ENCODE measurements around the gene RECQL5.
A peak's percentile ranks its signal among the peaks of the same experiment; 100 is the strongest.

RECQL5 gene

GRCh38 chr17:75637551-75637950 lies 29.4 kb downstream of the RECQL5 start:
- FAIRE-seq (no peak), DNase-seq (ENCODE audit: insufficient read length) (no peak)
- TF ChIP-seq POLR2A (IDR thresholded peaks at IDR 0.05; ENCODE audit: low read depth, low read length) = no peak
- TF ChIP-seq TAF1 (IDR thresholded peaks at IDR 0.05; ENCODE audit: borderline replicate concordance, low read depth, low read length) = no peak
- TF ChIP-seq POLR2AphosphoS5 (IDR thresholded peaks at IDR 0.05; ENCODE audit: low read depth, low read length) = no peak

- TF ChIP-seq POLR2AphosphoS5 (IDR thresholded peaks at IDR 0.05; ENCODE audit: low read depth, low read length) (no peak), TAF1 (IDR thresholded peaks at IDR 0.05; ENCODE audit: borderline replicate concordance, low read depth, low read length) (no peak), POLR2A (IDR thresholded peaks at IDR 0.05; ENCODE audit: low read depth, low read length) (no peak)
- no peak for FAIRE-seq
- DNase-seq (ENCODE audit: insufficient read length) = no peak
Measured at GRCh38 chr17:75637143-75637538, 29.8 kb downstream of the RECQL5 start.

- DNase-seq (ENCODE audit: insufficient read length) (no peak), FAIRE-seq (no peak)
- TF ChIP-seq POLR2A (IDR thresholded peaks at IDR 0.05; ENCODE audit: low read depth, low read length) (no peak), TAF1 (IDR thresholded peaks at IDR 0.05; ENCODE audit: borderline replicate concordance, low read depth, low read length) (no peak), POLR2AphosphoS5 (IDR thresholded peaks at IDR 0.05; ENCODE audit: low read depth, low read length) (no peak)
Measured at GRCh38 chr17:75636381-75637142, 30.4 kb downstream of the RECQL5 start.

GRCh38 chr17:75635610-75636202 lies 31.2 kb downstream of the RECQL5 start:
- DNase-seq (ENCODE audit: insufficient read length) = no peak

GRCh38 chr17:75634754-75635609 lies 32.0 kb downstream of the RECQL5 start:
- no peak for FAIRE-seq
- no peak for DNase-seq (ENCODE audit: insufficient read length)
- TF ChIP-seq POLR2A (IDR thresholded peaks at IDR 0.05; ENCODE audit: low read depth, low read length) = no peak
- TF ChIP-seq POLR2AphosphoS5 (IDR thresholded peaks at IDR 0.05; ENCODE audit: low read depth, low read length) = no peak
- TF ChIP-seq TAF1 (IDR thresholded peaks at IDR 0.05; ENCODE audit: borderline replicate concordance, low read depth, low read length) = no peak

More at GRCh38 chr17:75635610-75636202, 31.2 kb downstream of the RECQL5 start:
- FAIRE-seq = no peak
- TF ChIP-seq POLR2A (IDR thresholded peaks at IDR 0.05; ENCODE audit: low read depth, low read length) = no peak
- TF ChIP-seq POLR2AphosphoS5 (IDR thresholded peaks at IDR 0.05; ENCODE audit: low read depth, low read length) = no peak
- TF ChIP-seq TAF1 (IDR thresholded peaks at IDR 0.05; ENCODE audit: borderline replicate concordance, low read depth, low read length) = no peak

- no peak for FAIRE-seq
- DNase-seq (ENCODE audit: insufficient read length) = no peak
- TF ChIP-seq POLR2AphosphoS5 (IDR thresholded peaks at IDR 0.05; ENCODE audit: low read depth, low read length) = no peak
- TF ChIP-seq POLR2A (IDR thresholded peaks at IDR 0.05; ENCODE audit: low read depth, low read length) = no peak
- TF ChIP-seq TAF1 (IDR thresholded peaks at IDR 0.05; ENCODE audit: borderline replicate concordance, low read depth, low read length) = no peak
Measured at GRCh38 chr17:75634376-75634740, 32.6 kb downstream of the RECQL5 start.

- no peak for TF ChIP-seq TAF1 (IDR thresholded peaks at IDR 0.05; ENCODE audit: borderline replicate concordance, low read depth, low read length)
- TF ChIP-seq POLR2A (IDR thresholded peaks at IDR 0.05; ENCODE audit: low read depth, low read length) = no peak
- peak; percentile 57 for FAIRE-seq
- DNase-seq (ENCODE audit: insufficient read length) = peak; percentile 81
Measured at GRCh38 chr17:75633486-75634375, 33.2 kb downstream of the RECQL5 start.

- FAIRE-seq = peak; percentile 85
Measured at GRCh38 chr17:75632863-75633485, 34.0 kb downstream of the RECQL5 start, which contains the start of gene SMIM5. TSS of gene SMIM5 (plus strand) at chr17:75633434. CDS start at chr17:75640202, 6,768 bp downstream.

GRCh38 chr17:75632428-75632827 lies 34.5 kb downstream of the RECQL5 start:
- TF ChIP-seq TAF1 (IDR thresholded peaks at IDR 0.05; ENCODE audit: borderline replicate concordance, low read depth, low read length) (no peak), POLR2AphosphoS5 (IDR thresholded peaks at IDR 0.05; ENCODE audit: low read depth, low read length) (no peak), POLR2A (IDR thresholded peaks at IDR 0.05; ENCODE audit: low read depth, low read length) (no peak)
- no peak for DNase-seq (ENCODE audit: insufficient read length)
- no peak for FAIRE-seq

More at GRCh38 chr17:75632863-75633485, 34.0 kb downstream of the RECQL5 start, which contains the start of gene SMIM5:
- DNase-seq (ENCODE audit: insufficient read length) = peak; percentile 98
- no peak for TF ChIP-seq TAF1 (IDR thresholded peaks at IDR 0.05; ENCODE audit: borderline replicate concordance, low read depth, low read length)
- no peak for TF ChIP-seq POLR2AphosphoS5 (IDR thresholded peaks at IDR 0.05; ENCODE audit: low read depth, low read length)
- no peak for TF ChIP-seq POLR2A (IDR thresholded peaks at IDR 0.05; ENCODE audit: low read depth, low read length)

- no peak for FAIRE-seq
- no peak for TF ChIP-seq POLR2AphosphoS5 (IDR thresholded peaks at IDR 0.05; ENCODE audit: low read depth, low read length)
- no peak for DNase-seq (ENCODE audit: insufficient read length)
Measured at GRCh38 chr17:75631353-75631752, 35.6 kb downstream of the RECQL5 start.

Measured in GM12892 (cell line).